IPS-NIHi7 (cell line): ENCODE results near the gene ADARB2.

Experiments
- DNase-seq: peaks from one replicate; pipeline ENCODE4 v3.0.0; 2012; ENCODE audit warnings: mixed read lengths; ENCODE audit errors: extremely low spot score

ADARB2 gene

GRCh38 chr10:1211844-1212570 lies 525.3 kb downstream of the ADARB2 start:
- DNase-seq = no peak

GRCh38 chr10:1210667-1211066 lies 526.7 kb downstream of the ADARB2 start:
- no peak for DNase-seq

GRCh38 chr10:1209355-1209979 lies 527.9 kb downstream of the ADARB2 start:
- no peak for DNase-seq

GRCh38 chr10:1208366-1209311 lies 528.7 kb downstream of the ADARB2 start:
- DNase-seq = no peak

- DNase-seq = no peak
Measured at GRCh38 chr10:1206601-1207000, 530.7 kb downstream of the ADARB2 start.

- no peak for DNase-seq
Measured at GRCh38 chr10:1206101-1206500, 531.2 kb downstream of the ADARB2 start.

- no peak for DNase-seq
Measured at GRCh38 chr10:1205450-1206030, 531.8 kb downstream of the ADARB2 start.

GRCh38 chr10:1204434-1205326 lies 532.6 kb downstream of the ADARB2 start:
- DNase-seq = no peak

- DNase-seq = no peak
Measured at GRCh38 chr10:1203704-1204103, 533.6 kb downstream of the ADARB2 start.

- no peak for DNase-seq
Measured at GRCh38 chr10:1203216-1203615, 534.1 kb downstream of the ADARB2 start.

GRCh38 chr10:1202343-1202742 lies 535.0 kb downstream of the ADARB2 start:
- no peak for DNase-seq

- DNase-seq = no peak
Measured at GRCh38 chr10:1200866-1201807, 536.2 kb downstream of the ADARB2 start.

GRCh38 chr10:1199897-1200721 lies 537.2 kb downstream of the ADARB2 start:
- DNase-seq = no peak

GRCh38 chr10:1199345-1199673 lies 538.0 kb downstream of the ADARB2 start:
- DNase-seq = no peak

GRCh38 chr10:1198453-1199344 lies 538.6 kb downstream of the ADARB2 start:
- peak; percentile 72 for DNase-seq

GRCh38 chr10:1197384-1197783 lies 539.9 kb downstream of the ADARB2 start:
- DNase-seq = no peak

GRCh38 chr10:1196656-1197055 lies 540.7 kb downstream of the ADARB2 start:
- no peak for DNase-seq

- peak; percentile 60 for DNase-seq
Measured at GRCh38 chr10:1195828-1196227, 541.5 kb downstream of the ADARB2 start.
